K562 (cell line): ENCODE results near the gene AFM. TPM values are rescaled to one million over a fixed set of nuclear protein-coding genes. Genes with fewer than 3 reads are reported as not detected.

Source experiments
- ATAC-seq: fragments of 200-7000 bp; cut with Tn5 transposase; 3 replicates; pipeline ENCODE4 v1.9.1; 2020; ENCODE audit warnings: moderate library complexity
- Bru-seq: library from RNA; stranded (reverse); fragments of 400-500 nt; gene quantifications from one replicate; lab custom pipeline; 2021; lab: Mats Ljungman, UMichigan
- BruChase-seq, 2 experiments: library from RNA; stranded (reverse); fragments of 400-500 nt; gene quantifications; one replicate each; lab custom pipeline; 2021; lab: Mats Ljungman, UMichigan
- BruUV-seq: library from RNA; stranded (reverse); fragments of 400-500 nt; replicated peaks from 2 replicates; lab custom pipeline; 2021; lab: Mats Ljungman, UMichigan
- CTCF ChIA-PET: fragments of 300-600 bp; formaldehyde crosslinking; extraction: SDS; loops from one replicate; lab custom pipeline; 2021; ENCODE audit warnings: low intra/inter-chr PET ratio; lab: Yijun Ruan, JAX
- POLR2A ChIA-PET: fragments of 300-600, 350-650 bp; sonication (Branson Sonifier 250); formaldehyde crosslinking; extraction: SDS; loops from one replicate; lab custom pipeline; 2021; ENCODE audit warnings: antibody characterized with exemption, inconsistent platforms; lab: Yijun Ruan, JAX
- DNase-seq, 4 experiments: peaks; one replicate each; pipeline versions ENCODE4 v3.0.0 to v3.0.0-alpha.2; 2011 to 2018; ENCODE audit warnings: low spot score in 3 of 4, mixed read lengths in 3 of 4; ENCODE audit errors: extremely low read depth in 1 of 4
- FAIRE-seq: peaks from 2 replicates; lab custom pipeline; 2011; peaks lifted over from hg19 to GRCh38; lab: Jason Lieb, UNC
- H2AFZ ChIP-seq: 2 replicates; pipeline ENCODE4 v1.6.0; 2011; ENCODE audit warnings: low read depth, low read length, control low read depth, inconsistent platforms
- H3K27ac ChIP-seq: fragments of 200-600 bp; 3 replicates; pipeline ENCODE4 v1.8.0; 2011; ENCODE audit warnings: low read depth, mild to moderate bottlenecking, control low read depth, inconsistent platforms, low read length, moderate library complexity, mixed read lengths; ENCODE audit errors: extremely low read depth
- H3K27me3 ChIP-seq, 2 experiments: fragments of 300-600 bp in 1 of 2; 2 replicates in 1 of 2; 3 replicates in 1 of 2; pipeline versions ENCODE4 v1.6.0 to v1.8.0; 2011; ENCODE audit warnings: inconsistent platforms in 2 of 2, low read length in 2 of 2, mild to moderate bottlenecking in 1 of 2, mixed read lengths in 1 of 2, moderate library complexity in 1 of 2; ENCODE audit not compliant: control insufficient read depth in 2 of 2, insufficient read depth in 2 of 2
- H3K36me3 ChIP-seq: fragments of 300-600 bp; 3 replicates; pipeline ENCODE4 v1.8.0; 2011; ENCODE audit warnings: mild to moderate bottlenecking, low read length, inconsistent platforms; ENCODE audit not compliant: control insufficient read depth, insufficient read depth
- H3K4me1 ChIP-seq, 2 experiments: fragments of 200-600 bp in 1 of 2; replicated peaks in 1 of 2; 2 replicates in 1 of 2; 3 replicates in 1 of 2; pipeline versions ENCODE4 v1.5.1 to v1.8.0; 2011; ENCODE audit warnings: inconsistent platforms in 2 of 2, low read length in 2 of 2, mild to moderate bottlenecking in 1 of 2, mixed read lengths in 1 of 2, moderate library complexity in 1 of 2; ENCODE audit not compliant: control insufficient read depth in 2 of 2, insufficient read depth in 2 of 2
- H3K4me2 ChIP-seq: 2 replicates; pipeline ENCODE4 v1.6.1; 2011; ENCODE audit warnings: low read length, control low read depth, inconsistent platforms, mixed read lengths; ENCODE audit not compliant: insufficient read depth
- H3K4me3 ChIP-seq: fragments of 200-600 bp; sonication (generic), shearing (Covaris generic); 2 replicates; pipeline ENCODE4 v1.5.1; 2016; ENCODE audit warnings: control low read depth, inconsistent platforms
- H3K79me2 ChIP-seq: fragments of 200-600 bp; 3 replicates; pipeline ENCODE4 v1.8.0; 2011; ENCODE audit warnings: low read length, inconsistent platforms; ENCODE audit not compliant: control insufficient read depth, insufficient read depth
- H3K9ac ChIP-seq, 2 experiments: 2 replicates each; pipeline versions ENCODE4 v1.6.0 to v1.6.1; 2011; ENCODE audit warnings: low read depth in 2 of 2, low read length in 2 of 2, control low read depth in 1 of 2, inconsistent platforms in 1 of 2, mild to moderate bottlenecking in 1 of 2, mixed read lengths in 1 of 2; ENCODE audit not compliant: insufficient read depth in 1 of 2
- H3K9me1 ChIP-seq: one replicate; pipeline ENCODE4 v1.6.0; 2011; ENCODE audit warnings: inconsistent platforms, mild to moderate bottlenecking, low read length, moderate library complexity; ENCODE audit not compliant: control insufficient read depth, insufficient read depth
- H3K9me3 ChIP-seq: replicated peaks from 2 replicates; pipeline ENCODE4 v1.5.1; 2011; ENCODE audit warnings: low read depth, low read length, inconsistent platforms; ENCODE audit not compliant: control insufficient read depth, insufficient read depth
- H4K20me1 ChIP-seq: replicated peaks from 2 replicates; pipeline ENCODE4 v1.6.1; 2011; ENCODE audit warnings: low read length, inconsistent platforms, mixed read lengths; ENCODE audit not compliant: control insufficient read depth, insufficient read depth
- ATF6 ChIP-seq: sonication (generic); formaldehyde crosslinking; IDR thresholded peaks from 2 replicates; pipeline ENCODE4 v1.4.0; 2020; ENCODE audit warnings: mild to moderate bottlenecking, missing genetic modification reagents
- CEBPZ ChIP-seq: fragments of 150-350 bp; IDR thresholded peaks from 2 replicates; pipeline ENCODE4 v1.6.1; 2014; ENCODE audit warnings: low read depth, mild to moderate bottlenecking, low read length, borderline replicate concordance
- FIP1L1 ChIP-seq: fragments of 200-400 bp; formaldehyde crosslinking; IDR thresholded peaks from 2 replicates; pipeline ENCODE4 v1.6.1; 2018; ENCODE audit warnings: mild to moderate bottlenecking, low read depth, low read length; ENCODE audit not compliant: poor library complexity, severe bottlenecking
- KLF13 ChIP-seq: fragments of 450-650 bp; IDR thresholded peaks from 2 replicates; pipeline ENCODE4 v1.6.1; 2016; ENCODE audit warnings: missing genetic modification characterization, low read depth, mild to moderate bottlenecking, missing compliant biosample characterization, moderate library complexity, borderline replicate concordance
- RBFOX2 ChIP-seq: fragments of 200-400 bp; formaldehyde crosslinking; IDR thresholded peaks from 2 replicates; pipeline ENCODE4 v1.6.1; 2017; ENCODE audit warnings: low read depth, mild to moderate bottlenecking, low read length, moderate library complexity
- ZBTB5 ChIP-seq: fragments of 450-650 bp; IDR thresholded peaks from 2 replicates; pipeline ENCODE4 v1.6.1; 2017; ENCODE audit warnings: antibody characterized with exemption
- ZNF277 ChIP-seq: fragments of 250-450 bp; sonication (Bioruptor Pico); IDR thresholded peaks from 2 replicates; pipeline ENCODE4 v1.8.0; 2022; ENCODE audit warnings: inconsistent platforms, mild to moderate bottlenecking, moderate library complexity, borderline replicate concordance
- WGBS: fragments of 100-300 bp; shearing (Covaris generic); methylation state at CpG from one replicate; pipeline ENCODE4 v1.1.6; 2016; ENCODE audit warnings: low coverage, mixed read lengths; ENCODE audit not compliant: insufficient coverage; ENCODE audit errors: missing lambda C conversion rate; 5-methylcytosine and 5-hydroxymethylcytosine counted together
- in situ Hi-C: fragments of 300-500 bp; cut with MboI; formaldehyde crosslinking; loops from 4 replicates; pipeline ENCODE4 v1.15.0; 2018; ENCODE audit warnings: inconsistent platforms, mixed read lengths
- intact Hi-C: fragments of 100-400 bp; cut with micrococcal nuclease; formaldehyde crosslinking; loops from 2 replicates; pipeline ENCODE4 v1.14.2; 2022
- long read RNA-seq, 3 experiments: library from polyadenylated mRNA in 2 of 3; library from RNA in 1 of 3; unstranded in 2 of 3; stranded (forward) in 1 of 3; transcript quantifications; one replicate each; pipeline ENCODE4 v2.0.0, GENCODE V29; 2019 to 2022
- polyA minus RNA-seq, 3 experiments: library from RNA; depleted of rRNA, polyadenylated mRNA; stranded (reverse); fragments of >200 nt; gene quantifications; 2 replicates each; pipeline ENCODE4 v1.2.3, GENCODE V29; 2011
- polyA plus RNA-seq, 8 experiments: library from polyadenylated mRNA; depleted of rRNA in 4 of 8; stranded (reverse) in 5 of 8; unstranded in 3 of 8; fragments of >200 nt; fragmentation: Nextera tagmentation in 2 of 8; fragmentation: Illumina TruSeq in 1 of 8; extraction: Ambion mirVana in 2 of 8; extraction: Trizol in 1 of 8; gene quantifications; 2 replicates each; pipeline versions ENCODE4 v1.2.1 to v1.2.3, GENCODE V29; 2011 to 2014; ENCODE audit warnings: inconsistent platforms in 1 of 8, missing spikeins in 1 of 8
- total RNA-seq, 7 experiments: library from RNA; depleted of rRNA in 6 of 7; stranded (reverse); fragments of >200 nt in 6 of 7; fragmentation: Illumina TruSeq in 2 of 7; extraction: Trizol in 2 of 7; gene quantifications; 2 replicates each; pipeline versions ENCODE4 v1.2.1 to v1.2.3, GENCODE V29; 2011 to 2021; ENCODE audit warnings: low replicate concordance in 1 of 7

Gene AFM
- total RNA-seq (2011; cell fraction: chromatin; rRNA removed; ENCODE audit: low replicate concordance), result not detected in 2 replicates
- total RNA-seq (2011; cell fraction: nucleolus; rRNA removed), result not detected in 2 replicates
- not detected in 2 replicates for total RNA-seq (2011; cell fraction: nucleoplasm; rRNA removed)
- not detected in 2 replicates for total RNA-seq (2014; rRNA removed)
- 0.06 TPM in 1 of 2 replicates, not detected in the other for total RNA-seq (2014; rRNA removed; fragmentation: Illumina TruSeq; extraction: Trizol)
- total RNA-seq (2015; rRNA removed; fragmentation: Illumina TruSeq; extraction: Trizol), result not detected in 2 replicates
- 0.07 TPM in 1 of 2 replicates, not detected in the other for total RNA-seq (2021)
- not detected in 2 replicates for polyA plus RNA-seq (2011; rRNA removed)
- polyA plus RNA-seq (2011; cell fraction: cytosol; rRNA removed), result not detected in 2 replicates
- polyA plus RNA-seq (2011; cell fraction: nucleus; rRNA removed), result not detected in 2 replicates
- 0.06 and 0.10 TPM in 2 replicates for polyA plus RNA-seq (2012)
- polyA plus RNA-seq (2014; fragmentation: Illumina TruSeq; extraction: Trizol), result not detected in 2 replicates
- polyA plus RNA-seq (2014; fragmentation: Nextera tagmentation; extraction: Ambion mirVana), result under 1 TPM; 0.10 to 0.15 TPM
- 0.13 TPM in 1 of 2 replicates, not detected in the other for polyA plus RNA-seq (2014; rRNA removed)
- polyA minus RNA-seq (2011; rRNA and poly(A)+ RNA removed), result 0.11 TPM in 1 of 2 replicates, not detected in the other
- not detected in 2 replicates for polyA minus RNA-seq (2011; cell fraction: cytosol; rRNA and poly(A)+ RNA removed)
- polyA minus RNA-seq (2011; cell fraction: nucleus; rRNA and poly(A)+ RNA removed), result not detected in 2 replicates
- Bru-seq, nascent RNA, result percentile 24 among the genes with signal in this experiment
- percentile 16 among the genes with signal in this experiment for BruChase-seq, experiment 1, labeled RNA remaining after a 2-hour chase
- BruChase-seq, experiment 2, labeled RNA remaining after a 6-hour chase, result percentile 11 among the genes with signal in this experiment
- long read RNA-seq, experiment 1, result 0 reads
- long read RNA-seq, experiment 2, result 0 reads
- long read RNA-seq, experiment 3, result 0 reads

- no peaks in the 10 kb centered on the region for H3K79me2 ChIP-seq
- no peaks in the 10 kb centered on the region for H3K9me1 ChIP-seq
- H3K4me1 ChIP-seq, result 0 out of 5 replicates have a peak, but pooled peaks cover 0 to 3% of the 10 kb centered on the region in 2 experiments
- no peak within 1 kb of the TSS for H3K4me2 ChIP-seq
- no peaks in the 10 kb centered on the region for H3K36me3 ChIP-seq
- no peaks in the 10 kb centered on the region for H3K9me3 ChIP-seq
- H4K20me1 ChIP-seq, result no peaks in the 10 kb centered on the region; the same call in 1 of the 2 replicates
- H2AFZ ChIP-seq, result no peak within 1 kb of the TSS
- BruUV-seq, result no TSS peak
- H3K27ac ChIP-seq, result no peak within 1 kb of the TSS
- no peak for ATAC-seq
- WGBS, result 20% methylated on average over 2 of the region's 2 CpGs
- in situ Hi-C loops (no loop called here), intact Hi-C loops (no loop called here)
- DNase-seq, result no peak
- no peak for FAIRE-seq
- H3K4me3 ChIP-seq, result no peak within 1 kb of the TSS
- CTCF ChIA-PET, result no interaction called here
- POLR2A ChIA-PET, result no interaction called here
- H3K27me3 ChIP-seq, result no peaks in the 10 kb centered on the region
- H3K9ac ChIP-seq, result no peak within 1 kb of the TSS
- no peak for TF ChIP-seq CEBPZ
- TF ChIP-seq ZBTB5, result no peak
- TF ChIP-seq FIP1L1, result no peak
- no peak for TF ChIP-seq RBFOX2
- no peak for TF ChIP-seq ZNF277 (CRISPR knock-in tag)
- no peak for TF ChIP-seq KLF13 (tag)
- no peak for TF ChIP-seq ATF6 (CRISPR knock-in tag)
Observed at GRCh38 chr4:73481358-73481757, at the start of gene AFM. Gene AFM, plus strand, starts transcription at chr4:73481745. Its CDS starts 31 bp downstream, at chr4:73481776.
